Astrocyte (in vitro differentiated cells and primary cell): ENCODE measurements around the gene MYH9. TPM values are rescaled to one million over a fixed set of nuclear protein-coding genes. Genes with fewer than 3 reads are reported as not detected.
A peak's percentile ranks its signal among the peaks of the same experiment; 100 is the strongest.

ENCODE experiments used
- DNase-seq: peaks from one replicate; pipeline ENCODE4 v3.0.0-alpha.2; 2010; ENCODE audit warnings: low read depth
- FAIRE-seq: peaks from 2 replicates; lab custom pipeline; 2011; peaks lifted over from hg19 to GRCh38; lab: Jason Lieb, UNC
- H2AFZ ChIP-seq: 2 replicates; pipeline ENCODE4 v1.6.0; 2012; ENCODE audit warnings: low read depth, low read length, inconsistent platforms
- H3K27ac ChIP-seq: 2 replicates; pipeline ENCODE4 v1.5.1; 2011; ENCODE audit warnings: low read depth, low read length, inconsistent platforms
- H3K27me3 ChIP-seq: 2 replicates; pipeline ENCODE4 v1.6.0; 2011; ENCODE audit warnings: low read length, inconsistent platforms; ENCODE audit not compliant: insufficient read depth
- H3K36me3 ChIP-seq: 2 replicates; pipeline ENCODE4 v1.5.1; 2011; ENCODE audit warnings: low read length, inconsistent platforms; ENCODE audit not compliant: insufficient read depth
- H3K4me1 ChIP-seq: 2 replicates; pipeline ENCODE4 v1.5.1; 2011; ENCODE audit warnings: low read length, inconsistent platforms; ENCODE audit not compliant: insufficient read depth
- H3K4me2 ChIP-seq: 2 replicates; pipeline ENCODE4 v1.6.0; 2012; ENCODE audit warnings: low read length, inconsistent platforms
- H3K4me3 ChIP-seq: 2 replicates; pipeline ENCODE4 v1.5.1; 2011; ENCODE audit warnings: low read depth, mild to moderate bottlenecking, low read length, inconsistent platforms; ENCODE audit not compliant: insufficient read depth
- H3K79me2 ChIP-seq: 2 replicates; pipeline ENCODE4 v1.6.0; 2012; ENCODE audit warnings: mild to moderate bottlenecking, low read length, inconsistent platforms; ENCODE audit not compliant: insufficient read depth
- H3K9ac ChIP-seq: 2 replicates; pipeline ENCODE4 v1.6.0; 2012; ENCODE audit warnings: mild to moderate bottlenecking, low read length, inconsistent platforms
- H3K9me3 ChIP-seq: 2 replicates; pipeline ENCODE4 v1.5.1; 2012; ENCODE audit warnings: low read depth, mild to moderate bottlenecking, low read length, inconsistent platforms; ENCODE audit not compliant: insufficient read depth
- H4K20me1 ChIP-seq: 2 replicates; pipeline ENCODE4 v1.6.0; 2012; ENCODE audit warnings: low read length, inconsistent platforms; ENCODE audit not compliant: insufficient read depth
- H3K27ac Mint-ChIP-seq: one replicate; pipeline ENCODE4 v1.8.0; 2021; ENCODE audit warnings: mild to moderate bottlenecking, mixed read lengths; ENCODE audit not compliant: unreplicated experiment
- H3K27me3 Mint-ChIP-seq: one replicate; pipeline ENCODE4 v1.8.0; 2021; ENCODE audit warnings: low read depth, mixed read lengths; ENCODE audit not compliant: unreplicated experiment
- H3K36me3 Mint-ChIP-seq: one replicate; pipeline ENCODE4 v1.8.0; 2021; ENCODE audit warnings: low read depth, mixed read lengths; ENCODE audit not compliant: unreplicated experiment
- H3K4me1 Mint-ChIP-seq: one replicate; pipeline ENCODE4 v1.8.0; 2021; ENCODE audit warnings: low read depth, mixed read lengths; ENCODE audit not compliant: unreplicated experiment
- H3K4me3 Mint-ChIP-seq: one replicate; pipeline ENCODE4 v1.8.0; 2021; ENCODE audit warnings: mild to moderate bottlenecking, moderate library complexity, mixed read lengths; ENCODE audit not compliant: unreplicated experiment
- H3K9me3 Mint-ChIP-seq: one replicate; pipeline ENCODE4 v1.8.0; 2021; ENCODE audit warnings: mild to moderate bottlenecking, mixed read lengths; ENCODE audit not compliant: unreplicated experiment
- EZH2 ChIP-seq: IDR thresholded peaks from 2 replicates; pipeline ENCODE4 v1.6.1; 2012; ENCODE audit warnings: mild to moderate bottlenecking, low read length, inconsistent platforms; ENCODE audit not compliant: insufficient read depth
- total RNA-seq: library from RNA; stranded (reverse); gene quantifications from 2 replicates; pipeline ENCODE4 v1.2.1, GENCODE V29; 2021
- TF ChIP-seq, protein P1 (sequence below): IDR thresholded peaks from 2 replicates; pipeline ENCODE4 v1.5.1; 2011; ENCODE audit warnings: low read depth, mild to moderate bottlenecking, inconsistent platforms, low read length, moderate library complexity; ENCODE audit not compliant: insufficient read depth

The MYH9 gene
- total RNA-seq, 1 donor from 2014 or later = 2,278 TPM

DNA sequence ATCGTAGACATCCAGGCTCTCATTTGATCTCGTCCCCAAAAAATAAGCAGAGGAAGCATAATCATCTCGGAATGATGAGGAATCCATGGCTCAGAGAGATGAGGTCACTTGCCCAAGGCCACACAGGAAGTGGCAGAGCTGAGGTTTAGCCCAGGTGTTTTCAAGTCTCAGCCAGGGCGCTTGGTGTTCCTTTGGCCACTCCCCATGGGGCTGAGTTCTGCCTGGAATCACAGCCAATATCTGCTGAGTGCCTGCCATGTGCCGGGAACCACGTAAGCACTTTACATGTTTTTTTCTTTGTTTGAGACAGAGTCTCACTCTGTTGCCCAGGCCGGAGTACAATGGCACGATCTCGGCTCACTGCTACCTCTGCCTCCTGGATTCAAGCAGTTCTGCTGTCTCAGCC, 29.5 kb upstream of the MYH9 start:
- peak overlapping the region; percentile 86 for H3K27ac Mint-ChIP-seq
- no peaks in the 10 kb centered on the region for H3K9me3 ChIP-seq
- H3K79me2 ChIP-seq = no peaks in the 10 kb centered on the region
- no peak for FAIRE-seq
- no peak overlapping the region for H3K9ac ChIP-seq
- H4K20me1 ChIP-seq = no peaks in the 10 kb centered on the region
- H3K36me3 ChIP-seq = no peaks in the 10 kb centered on the region
- H3K4me1 Mint-ChIP-seq = peaks cover 22% of the 10 kb centered on the region
- DNase-seq = peak; percentile 64
- peak overlapping the region; percentile 47 for H3K4me2 ChIP-seq
- H2AFZ ChIP-seq = peak overlapping the region; percentile 41
- peak overlapping the region; percentile 14 for H3K27ac ChIP-seq
- no peaks in the 10 kb centered on the region for H3K27me3 ChIP-seq
- peaks cover 21% of the 10 kb centered on the region for H3K4me1 ChIP-seq
- TF ChIP-seq EZH2 = no peak
- TF ChIP-seq, protein P1, sequence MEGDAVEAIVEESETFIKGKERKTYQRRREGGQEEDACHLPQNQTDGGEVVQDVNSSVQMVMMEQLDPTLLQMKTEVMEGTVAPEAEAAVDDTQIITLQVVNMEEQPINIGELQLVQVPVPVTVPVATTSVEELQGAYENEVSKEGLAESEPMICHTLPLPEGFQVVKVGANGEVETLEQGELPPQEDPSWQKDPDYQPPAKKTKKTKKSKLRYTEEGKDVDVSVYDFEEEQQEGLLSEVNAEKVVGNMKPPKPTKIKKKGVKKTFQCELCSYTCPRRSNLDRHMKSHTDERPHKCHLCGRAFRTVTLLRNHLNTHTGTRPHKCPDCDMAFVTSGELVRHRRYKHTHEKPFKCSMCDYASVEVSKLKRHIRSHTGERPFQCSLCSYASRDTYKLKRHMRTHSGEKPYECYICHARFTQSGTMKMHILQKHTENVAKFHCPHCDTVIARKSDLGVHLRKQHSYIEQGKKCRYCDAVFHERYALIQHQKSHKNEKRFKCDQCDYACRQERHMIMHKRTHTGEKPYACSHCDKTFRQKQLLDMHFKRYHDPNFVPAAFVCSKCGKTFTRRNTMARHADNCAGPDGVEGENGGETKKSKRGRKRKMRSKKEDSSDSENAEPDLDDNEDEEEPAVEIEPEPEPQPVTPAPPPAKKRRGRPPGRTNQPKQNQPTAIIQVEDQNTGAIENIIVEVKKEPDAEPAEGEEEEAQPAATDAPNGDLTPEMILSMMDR = no peak
- H3K4me3 Mint-ChIP-seq = no peak overlapping the region
- no peak overlapping the region for H3K4me3 ChIP-seq
- H3K9me3 Mint-ChIP-seq = no peaks in the 10 kb centered on the region
- H3K27me3 Mint-ChIP-seq = no peaks in the 10 kb centered on the region
- no peaks in the 10 kb centered on the region for H3K36me3 Mint-ChIP-seq

DNA sequence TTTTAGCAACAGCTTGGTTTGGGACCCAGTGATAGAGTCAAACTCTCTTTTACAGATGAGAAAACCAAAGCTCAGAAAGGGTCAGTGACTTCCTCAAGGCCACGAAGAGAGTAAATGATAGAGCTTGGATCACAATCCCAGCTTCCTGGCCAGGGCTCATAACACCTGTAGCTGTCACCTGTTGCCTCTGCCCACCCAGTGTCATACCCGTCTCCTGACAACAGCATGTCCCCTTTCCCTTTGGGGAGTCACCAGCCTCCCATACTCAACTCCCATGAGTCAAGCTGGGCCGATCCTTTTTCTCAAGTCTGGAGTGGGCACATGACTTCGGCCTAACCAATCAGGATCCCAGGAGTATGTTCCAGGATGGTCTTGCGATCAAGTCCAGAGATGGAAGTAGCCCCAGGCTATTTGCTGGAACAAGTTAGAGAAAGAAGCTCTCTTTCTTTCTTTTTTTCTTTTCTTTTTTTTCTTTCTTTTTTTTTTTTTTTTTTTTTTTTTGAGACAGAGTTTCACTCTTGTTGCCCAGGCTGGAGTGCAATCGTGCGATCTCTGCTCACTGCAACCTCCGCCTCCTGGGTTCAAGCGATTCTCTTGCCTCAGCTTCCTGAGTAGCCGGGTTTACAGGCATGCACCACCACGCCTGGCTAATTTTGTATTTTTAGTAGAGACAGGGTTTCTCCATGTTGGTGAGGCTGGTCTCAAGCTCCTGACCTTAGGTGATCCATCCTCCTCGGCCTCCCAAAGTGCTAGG, 27.8 kb upstream of the MYH9 start:
- H3K27me3 Mint-ChIP-seq = no peaks in the 10 kb centered on the region
- Histone ChIP-seq H2AFZ (no peak overlapping the region), H3K9ac (no peak overlapping the region), H3K27ac (no peak overlapping the region), H3K27me3 (no peaks in the 10 kb centered on the region), H3K4me3 (no peak overlapping the region), H3K4me1 (peaks cover 21% of the 10 kb centered on the region), H3K4me2 (no peak overlapping the region), H3K79me2 (no peaks in the 10 kb centered on the region), H3K36me3 (no peaks in the 10 kb centered on the region), H4K20me1 (no peaks in the 10 kb centered on the region), H3K9me3 (no peaks in the 10 kb centered on the region)
- no peak overlapping the region for H3K4me3 Mint-ChIP-seq
- H3K36me3 Mint-ChIP-seq = no peaks in the 10 kb centered on the region
- FAIRE-seq (no peak), DNase-seq (no peak)
- no peaks in the 10 kb centered on the region for H3K9me3 Mint-ChIP-seq
- H3K4me1 Mint-ChIP-seq = peaks cover 23% of the 10 kb centered on the region
- TF ChIP-seq, protein P1 = no peak
- no peak for TF ChIP-seq EZH2
- H3K27ac Mint-ChIP-seq = no peak overlapping the region
